NCI-H774 (cell line): Measurements from ENCODE around the gene ABLIM3.

ENCODE experiments used
- DNase-seq: peaks from one replicate; lab custom pipeline; 2025; lab: John Stamatoyannopoulos, UW

The ABLIM3 gene

GRCh38 chr5:149141224-149141956, at the start of gene ABLIM3:
Gene ABLIM3 (plus strand): TSS chr5:149141493. CDS start chr5:149142096, 603 bp downstream.
- DNase-seq: peak; percentile 29

DNA sequence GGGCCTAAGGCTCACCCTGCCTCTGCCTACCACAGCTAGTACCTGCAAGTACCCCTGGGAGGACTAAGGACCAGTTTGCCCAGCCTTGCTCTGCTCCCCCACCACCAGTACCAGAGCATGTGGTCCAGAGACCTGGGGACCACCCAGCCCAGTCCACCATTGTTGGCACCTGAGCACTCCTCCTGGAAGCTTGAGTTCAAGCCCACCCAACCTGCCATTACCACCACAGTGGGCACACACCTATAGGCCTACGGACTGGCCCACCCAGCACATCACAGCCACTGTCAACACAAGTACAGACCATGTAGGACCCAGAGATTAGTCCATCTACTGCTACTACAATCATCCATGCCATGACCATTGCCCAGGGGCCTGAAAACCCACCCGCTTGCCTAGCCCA, 47.7 kb upstream of the ABLIM3 start:
- no peak for DNase-seq

GRCh38 chr5:149094996-149095395, 46.3 kb upstream of the ABLIM3 start:
- no peak for DNase-seq

- no peak for DNase-seq
Observed at GRCh38 chr5:149099920-149100319, 41.4 kb upstream of the ABLIM3 start.

DNA sequence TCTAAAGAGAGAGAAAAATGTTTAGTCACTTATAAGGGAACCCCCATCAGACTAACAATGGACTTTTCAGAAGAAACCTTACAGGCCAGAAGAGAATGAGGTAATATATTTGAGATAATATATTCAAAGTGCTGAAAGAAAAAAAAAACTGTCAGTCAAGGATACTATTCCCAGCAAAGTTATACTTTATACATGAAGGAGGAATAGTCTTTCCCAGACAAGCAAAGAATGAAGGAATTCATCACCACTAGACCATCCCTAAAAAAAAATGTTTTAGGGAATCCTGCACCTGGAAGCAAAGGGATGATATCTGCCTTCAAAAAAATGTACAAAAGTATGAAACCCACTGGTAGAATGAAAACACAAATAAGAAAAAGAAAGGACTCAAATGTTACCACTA, 41.0 kb upstream of the ABLIM3 start:
- no peak for DNase-seq

- no peak for DNase-seq
Observed at GRCh38 chr5:149108651-149109280, 32.5 kb upstream of the ABLIM3 start.

GRCh38 chr5:149110406-149110805, 30.9 kb upstream of the ABLIM3 start:
- no peak for DNase-seq

DNA sequence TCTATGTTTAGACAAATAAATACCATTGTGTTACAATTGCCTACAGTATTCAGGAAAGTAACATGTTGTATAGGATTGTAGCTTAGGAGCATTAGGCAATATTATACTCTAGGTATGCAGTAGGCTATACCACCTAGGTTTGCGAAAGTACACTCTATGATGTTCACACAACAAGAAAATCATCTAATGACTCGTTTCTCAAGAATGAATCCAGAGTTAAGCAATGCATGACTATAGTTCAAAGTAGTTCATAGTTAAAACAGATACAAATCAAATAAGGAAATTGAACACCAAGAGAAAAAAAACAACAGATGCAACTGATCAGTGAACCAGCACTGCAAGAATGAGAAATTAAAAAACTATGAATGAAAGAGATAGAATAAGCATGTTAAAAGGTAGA, 27.6 kb upstream of the ABLIM3 start:
- DNase-seq: no peak

DNA sequence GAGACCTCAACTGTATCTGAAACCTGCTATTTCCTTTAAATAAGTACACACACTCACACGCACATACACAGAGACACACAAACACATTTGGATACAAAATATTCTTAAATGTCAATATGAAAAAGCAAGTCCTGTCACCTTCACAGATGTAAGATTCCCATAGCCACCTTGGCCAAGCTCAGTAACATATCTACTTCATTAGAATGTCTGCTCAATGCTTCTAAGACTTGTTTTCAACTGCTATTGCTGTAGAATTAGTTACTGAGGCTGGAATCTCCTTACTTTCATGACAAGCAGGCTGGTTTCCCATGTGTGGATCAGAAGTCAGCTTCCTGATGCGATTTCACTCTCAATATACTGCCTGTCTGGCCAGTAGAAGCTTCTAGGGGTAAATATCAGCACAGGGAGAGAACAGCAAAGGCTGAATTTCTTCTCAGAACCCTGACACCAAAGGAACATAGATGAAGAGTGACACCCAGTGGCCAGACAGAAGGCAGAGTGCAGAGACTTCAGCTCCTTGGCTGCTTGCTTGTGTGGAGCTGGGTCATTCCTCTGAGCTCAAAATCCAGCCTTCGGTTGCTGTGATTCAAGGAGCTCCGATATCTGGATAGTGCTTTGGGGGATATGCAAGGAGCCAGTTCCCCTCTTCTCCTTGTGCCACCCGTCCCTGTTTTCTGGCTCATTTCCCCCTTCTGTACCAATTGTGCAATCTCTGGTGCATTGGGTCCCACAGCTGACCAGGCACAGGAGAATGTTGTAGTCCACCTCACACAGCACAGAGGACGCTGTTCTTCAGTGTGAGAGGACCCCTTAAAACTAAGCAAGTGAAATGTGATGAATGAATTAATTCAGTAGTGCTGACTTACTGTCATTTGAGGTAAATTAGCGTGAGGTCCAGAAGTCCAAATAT, 26.6 kb upstream of the ABLIM3 start:
- peak; percentile 25 for DNase-seq

DNA sequence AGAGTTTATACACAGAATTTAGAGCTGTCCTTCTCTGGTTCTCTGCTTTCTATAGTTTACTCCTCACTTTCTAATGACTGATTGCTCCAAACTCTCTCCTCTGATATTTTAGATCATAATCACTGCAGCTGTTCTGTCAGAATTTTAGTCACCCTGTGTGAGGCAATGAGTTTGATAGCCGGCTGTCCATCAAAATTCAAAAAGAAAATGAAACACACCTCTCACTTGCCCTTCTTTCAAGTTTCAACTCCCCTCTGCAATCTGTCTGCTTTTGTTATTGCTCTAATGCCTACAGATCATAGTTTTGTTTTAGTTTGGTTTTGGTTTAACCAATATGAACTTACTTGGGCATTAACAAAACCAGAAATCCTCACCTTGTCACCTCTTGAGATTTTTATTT, 23.3 kb upstream of the ABLIM3 start:
- DNase-seq: no peak

GRCh38 chr5:149118463-149118862, 22.8 kb upstream of the ABLIM3 start:
- no peak for DNase-seq

DNA sequence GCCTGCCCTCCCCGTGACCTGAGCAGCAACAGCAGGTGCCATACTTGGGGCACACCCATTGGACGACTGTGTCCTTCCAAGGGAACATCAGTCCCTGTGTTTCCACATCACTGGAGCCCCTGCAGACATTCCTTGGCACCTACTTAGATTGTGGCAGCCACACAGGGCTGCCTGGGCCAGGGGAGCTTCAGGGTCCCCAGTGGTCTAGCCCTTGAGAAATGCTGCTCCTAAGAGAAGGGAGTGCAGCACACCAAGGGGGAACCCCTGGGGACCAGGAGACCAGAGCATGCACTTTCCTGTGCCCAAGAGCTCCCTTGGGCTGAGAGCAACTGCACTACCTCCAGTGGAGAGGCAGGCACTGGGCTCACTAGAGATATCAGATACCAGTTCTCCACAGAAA, 20.1 kb upstream of the ABLIM3 start:
- DNase-seq: no peak

- no peak for DNase-seq
Observed at GRCh38 chr5:149123211-149123610, 18.1 kb upstream of the ABLIM3 start.

- DNase-seq: no peak
Observed at GRCh38 chr5:149125386-149125891, 15.9 kb upstream of the ABLIM3 start.

GRCh38 chr5:149126906-149127305, 14.4 kb upstream of the ABLIM3 start:
- DNase-seq: no peak

DNA sequence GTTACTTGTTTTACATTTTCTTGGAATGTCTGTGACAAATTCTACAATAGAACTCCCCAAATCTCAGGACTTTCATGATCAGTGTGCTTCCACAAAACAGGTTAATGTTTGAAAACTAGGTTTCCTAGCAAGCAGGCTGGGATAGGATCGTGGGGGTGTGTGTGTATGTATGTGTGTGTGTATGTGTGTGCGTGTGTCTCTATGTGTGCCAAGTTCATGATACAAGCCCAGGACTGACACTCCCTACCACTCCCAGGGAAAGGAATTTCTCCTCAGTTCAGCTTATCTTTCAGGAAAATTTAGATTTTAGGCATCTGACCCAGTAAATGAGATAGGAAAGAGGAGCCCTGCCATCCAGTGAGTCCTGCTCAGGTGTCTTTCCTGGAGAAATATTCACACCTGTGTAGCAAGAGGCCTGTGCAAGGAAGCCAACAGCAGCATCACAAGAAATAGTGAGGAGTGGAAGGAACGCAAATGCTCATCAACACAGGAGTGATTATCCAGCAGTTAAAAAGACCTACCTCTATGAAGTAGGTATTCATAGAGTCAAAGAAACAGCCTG, 13.8 kb upstream of the ABLIM3 start:
- no peak for DNase-seq

DNA sequence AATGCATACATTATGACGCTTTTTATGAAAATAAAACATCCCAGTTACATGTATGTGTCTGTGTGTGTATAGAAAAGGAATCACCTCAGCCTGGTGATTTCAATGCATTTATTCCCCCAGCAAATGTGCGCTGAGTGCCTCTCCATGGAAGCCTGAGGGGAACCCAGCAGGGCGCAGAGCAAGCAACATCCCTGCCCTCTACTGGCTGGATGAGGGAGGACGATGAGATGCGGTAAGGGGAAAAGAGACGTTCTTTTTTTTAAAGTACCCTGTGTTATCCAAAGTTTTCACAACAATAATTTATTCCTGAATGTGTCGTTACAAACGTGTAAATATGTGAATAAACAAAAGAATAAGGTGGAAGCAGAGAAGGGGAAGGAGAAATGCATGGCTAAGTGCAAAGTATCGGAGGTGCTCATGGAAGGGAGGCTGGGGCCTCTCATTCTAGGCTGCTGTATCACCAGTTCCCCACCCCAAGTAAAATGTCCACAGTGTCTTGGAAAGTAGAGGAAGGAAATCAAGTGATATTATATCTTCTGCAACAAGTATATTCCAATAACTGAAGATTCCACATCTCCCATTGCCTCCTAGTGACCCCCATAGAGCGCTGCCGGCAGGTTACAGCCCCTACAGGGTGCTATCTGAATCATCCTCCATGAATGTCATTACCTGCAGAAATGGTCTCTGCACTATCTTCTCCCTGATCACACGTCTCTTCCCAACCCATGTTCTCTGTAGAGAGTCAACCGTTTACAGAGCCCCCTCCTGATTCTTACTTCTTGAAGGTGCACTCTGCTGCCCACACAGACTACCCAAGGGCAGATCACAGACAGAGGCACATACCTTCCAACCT, 13.0 kb upstream of the ABLIM3 start:
- DNase-seq: no peak

- no peak for DNase-seq
Observed at GRCh38 chr5:149129181-149129580, 12.1 kb upstream of the ABLIM3 start.

DNA sequence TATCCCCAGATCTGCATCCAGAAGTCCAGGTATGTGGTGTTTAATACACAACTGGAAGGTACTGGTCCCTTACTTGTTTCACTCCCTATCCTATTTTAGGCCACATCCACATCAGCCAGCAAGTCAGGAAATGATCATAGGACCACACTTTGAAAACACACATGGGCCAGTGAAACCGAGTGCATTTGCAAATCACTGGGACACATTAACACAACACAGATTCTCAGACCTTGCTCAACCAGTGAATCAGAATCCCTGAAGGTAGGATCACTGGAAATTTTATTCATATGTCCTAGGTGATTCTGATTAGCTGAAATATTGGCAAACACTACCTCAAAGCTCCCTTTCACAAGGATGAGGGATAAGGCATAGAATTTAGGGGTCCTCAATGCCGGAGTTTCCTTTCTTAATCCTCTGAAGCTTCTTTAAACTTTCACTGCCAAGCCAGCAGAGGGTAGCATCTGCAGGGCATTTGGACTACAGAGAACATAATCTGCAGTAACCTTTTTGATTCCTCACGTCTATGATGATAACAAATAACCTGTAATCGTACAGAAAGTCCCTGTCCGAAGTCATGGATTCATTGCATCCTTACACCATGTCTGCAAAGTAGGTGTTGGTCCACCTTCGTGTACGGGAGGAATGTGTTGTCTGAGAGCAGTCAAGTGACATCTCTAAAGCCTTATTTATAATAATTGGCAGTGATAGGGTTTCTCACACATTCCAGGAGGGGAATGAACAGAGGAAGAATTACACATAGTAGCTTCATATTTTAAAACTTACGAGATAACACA, 11.0 kb upstream of the ABLIM3 start:
- DNase-seq: no peak

DNA sequence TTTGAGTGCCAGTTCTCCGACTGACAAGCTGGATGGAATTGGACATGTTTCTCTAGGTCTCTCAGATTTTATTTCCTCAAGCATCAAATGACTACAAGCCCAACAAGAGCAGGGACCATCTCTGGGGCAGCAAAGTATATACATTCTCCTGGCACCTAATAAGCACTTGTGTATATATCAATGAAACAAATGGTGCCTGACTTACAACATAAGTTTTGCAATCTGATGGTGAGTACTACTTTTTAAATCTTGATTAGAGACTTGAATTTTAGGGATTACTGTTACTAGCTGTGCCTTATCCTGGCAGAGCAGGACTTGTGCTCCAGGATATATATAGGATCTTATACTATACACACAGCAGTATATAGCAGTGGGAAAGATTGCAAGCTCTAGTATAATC, 8.8 kb upstream of the ABLIM3 start:
- no peak for DNase-seq
